GM23248 (cell line): ENCODE results near the gene CACNA1C. TPM values are rescaled to one million over a fixed set of nuclear protein-coding genes. Genes with fewer than 3 reads are reported as not detected.

Experiments
- DNase-seq: peaks from one replicate; pipeline ENCODE4 v3.0.0-alpha.2; 2015
- H2AFZ ChIP-seq: fragments of 200-600 bp; sonication (generic); 2 replicates; pipeline ENCODE4 v1.6.1; 2016; ENCODE audit warnings: antibody characterized with exemption
- H3F3A ChIP-seq: fragments of 200-600 bp; sonication (generic); 2 replicates; pipeline ENCODE4 v1.6.1; 2016; ENCODE audit warnings: mild to moderate bottlenecking, antibody characterized with exemption, mixed run types; ENCODE audit not compliant: insufficient read depth
- H3K27ac ChIP-seq: fragments of 200-600 bp; sonication (generic); 2 replicates; pipeline ENCODE4 v1.5.1; 2016; ENCODE audit warnings: mild to moderate bottlenecking
- H3K27me3 ChIP-seq: fragments of 200-600 bp; sonication (generic); replicated peaks from 2 replicates; pipeline ENCODE4 v1.6.1; 2016; ENCODE audit warnings: mild to moderate bottlenecking; ENCODE audit not compliant: insufficient read depth
- H3K36me3 ChIP-seq: fragments of 200-600 bp; sonication (generic); 2 replicates; pipeline ENCODE4 v1.6.1; 2016; ENCODE audit warnings: low read depth, mild to moderate bottlenecking
- H3K4me1 ChIP-seq: fragments of 200-600 bp; sonication (generic); 2 replicates; pipeline ENCODE4 v1.6.1; 2016; ENCODE audit warnings: mild to moderate bottlenecking; ENCODE audit not compliant: insufficient read depth
- H3K4me2 ChIP-seq: fragments of 200-600 bp; sonication (generic); one replicate; pipeline ENCODE4 v1.6.1; 2016; ENCODE audit warnings: mild to moderate bottlenecking; ENCODE audit not compliant: unreplicated experiment
- H3K4me3 ChIP-seq: fragments of 200-600 bp; sonication (generic); 2 replicates; pipeline ENCODE4 v1.5.1; 2016; ENCODE audit warnings: mild to moderate bottlenecking
- H3K79me2 ChIP-seq: fragments of 200-600 bp; sonication (generic); 2 replicates; pipeline ENCODE4 v1.6.1; 2016; ENCODE audit warnings: mild to moderate bottlenecking; ENCODE audit not compliant: insufficient read depth
- H3K9ac ChIP-seq: fragments of 200-600 bp; sonication (generic); 2 replicates; pipeline ENCODE4 v1.6.1; 2016; ENCODE audit warnings: mild to moderate bottlenecking
- H3K9me2 ChIP-seq: fragments of 200-600 bp; sonication (generic); 2 replicates; pipeline ENCODE4 v1.6.1; 2016; ENCODE audit warnings: mixed run types, mild to moderate bottlenecking, moderate library complexity; ENCODE audit not compliant: insufficient read depth
- H3K9me3 ChIP-seq: fragments of 200-600 bp; sonication (generic); one replicate; pipeline ENCODE4 v1.6.1; 2017; ENCODE audit warnings: low read depth
- H4K20me1 ChIP-seq: fragments of 200-600 bp; sonication (generic); 2 replicates; pipeline ENCODE4 v1.6.0; 2016; ENCODE audit not compliant: insufficient read depth
- EZH2 ChIP-seq: fragments of 200-600 bp; sonication (generic); IDR thresholded peaks from 2 replicates; pipeline ENCODE4 v1.6.1; 2018; ENCODE audit warnings: antibody characterized with exemption, mild to moderate bottlenecking; ENCODE audit not compliant: insufficient read depth, poor library complexity, severe bottlenecking
- EZH2phosphoT487 ChIP-seq: fragments of 200-600 bp; sonication (generic); IDR thresholded peaks from 2 replicates; pipeline ENCODE4 v1.6.1; 2018; ENCODE audit warnings: antibody characterized with exemption, moderate library complexity, mild to moderate bottlenecking, low read depth; ENCODE audit not compliant: insufficient read depth
- WGBS, 2 experiments: methylation state at CpG; one replicate each; pipeline ENCODE4 v1.1.6; 2015 to 2017; ENCODE audit warnings: low lambda C conversion rate in 2 of 2, low coverage in 1 of 2; ENCODE audit errors: missing lambda C conversion rate in 2 of 2; 5-methylcytosine and 5-hydroxymethylcytosine counted together
- in situ Hi-C: fragments of 300-500 bp; cut with MboI; formaldehyde crosslinking; loops from 2 replicates; pipeline ENCODE4 v1.15.0; 2020
- polyA plus RNA-seq: library from polyadenylated mRNA; unstranded; fragments of >200 nt; fragmentation: Nextera tagmentation; extraction: Ambion mirVana; gene quantifications from 2 replicates; pipeline ENCODE4 v1.2.1, GENCODE V29; 2016
- total RNA-seq: library from RNA; depleted of rRNA; stranded (reverse); fragments of >200 nt; shearing (Covaris generic); gene quantifications from 2 replicates; pipeline ENCODE4 v1.2.3, GENCODE V29; 2014

CACNA1C gene
- total and polyA plus RNA-seq, 2 experiments from 2014 or later, result 4.9 to 11.5 TPM

DNA sequence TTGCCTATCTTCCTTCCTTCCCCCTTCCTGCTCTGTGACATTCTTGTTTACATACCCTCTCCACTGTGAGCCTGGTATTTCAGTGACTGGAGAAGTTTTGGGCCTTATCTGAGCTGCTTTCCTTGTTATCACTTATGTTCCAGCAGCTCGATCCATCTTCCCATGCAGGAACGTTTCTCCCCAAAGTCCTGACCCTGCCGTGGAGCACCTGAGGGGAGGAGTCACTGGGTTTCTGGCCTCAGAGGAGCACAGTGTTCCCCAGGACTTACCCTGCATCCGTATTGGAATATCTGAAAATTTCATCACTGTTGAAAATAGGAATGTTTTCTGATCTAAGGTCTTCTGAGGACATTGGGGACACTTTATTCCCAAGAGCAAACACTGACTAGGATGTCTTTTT is 141.8 kb downstream of the CACNA1C start:
- Histone ChIP-seq H3K4me2 (no peak overlapping the region), H2AFZ (no peak overlapping the region), H3K4me1 (peaks cover 13% of the 10 kb centered on the region), H3K9ac (no peak overlapping the region), H3K27me3 (no peaks in the 10 kb centered on the region), H3K9me3 (no peaks in the 10 kb centered on the region), H3K9me2 (no peaks in the 10 kb centered on the region), H3K36me3 (no peaks in the 10 kb centered on the region), H4K20me1 (no peaks in the 10 kb centered on the region), H3K4me3 (no peak overlapping the region), H3K27ac (no peak overlapping the region), H3K79me2 (peaks cover 10% of the 10 kb centered on the region; the same call in 1 of the 2 replicates), H3F3A (no peaks in the 10 kb centered on the region)
- TF ChIP-seq EZH2phosphoT487, result no peak
- no peak for TF ChIP-seq EZH2
- DNase-seq, result no peak
- WGBS, 2 experiments, result 96 to 97% methylated on average over 4 of the region's 4 CpGs
- in situ Hi-C loops, result no loop called here

DNA sequence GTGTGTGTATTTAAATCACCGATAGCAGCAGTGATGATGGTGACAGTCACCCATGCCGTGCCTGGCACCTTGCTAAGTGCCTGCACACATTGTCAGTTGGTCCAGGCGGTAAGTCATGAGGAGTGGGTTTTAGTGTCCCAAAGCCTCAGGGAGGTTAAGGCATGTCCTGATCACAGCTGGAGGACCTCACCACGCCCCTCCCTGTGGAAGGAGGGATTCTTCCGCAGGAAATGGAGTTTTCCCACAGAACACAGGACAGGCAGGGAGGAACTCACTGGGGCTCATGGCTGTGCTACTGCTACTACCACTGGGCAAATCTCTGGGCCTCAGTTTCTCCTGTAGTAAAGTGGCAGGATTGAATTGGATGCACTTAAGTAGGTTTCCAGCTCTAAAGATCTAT is 142.3 kb downstream of the CACNA1C start:
- no peaks in the 10 kb centered on the region for H3K9me2 ChIP-seq
- no peaks in the 10 kb centered on the region for H4K20me1 ChIP-seq
- no peak overlapping the region for H3K4me3 ChIP-seq
- no peaks in the 10 kb centered on the region for H3F3A ChIP-seq
- H2AFZ ChIP-seq, result no peak overlapping the region
- no peaks in the 10 kb centered on the region for H3K36me3 ChIP-seq
- H3K9me3 ChIP-seq, result no peaks in the 10 kb centered on the region
- H3K27me3 ChIP-seq, result no peaks in the 10 kb centered on the region
- H3K27ac ChIP-seq, result no peak overlapping the region
- no peak overlapping the region for H3K4me2 ChIP-seq
- in situ Hi-C loops, result no loop called here
- TF ChIP-seq EZH2phosphoT487 (no peak), EZH2 (no peak)
- no peak overlapping the region for H3K9ac ChIP-seq
- no peak for DNase-seq
- WGBS, 2 experiments, result 94 to 97% methylated on average over 5 of the region's 5 CpGs
- H3K4me1 ChIP-seq, result peaks cover 13% of the 10 kb centered on the region
- H3K79me2 ChIP-seq, result peaks cover 10% of the 10 kb centered on the region; the same call in 1 of the 2 replicates

DNA sequence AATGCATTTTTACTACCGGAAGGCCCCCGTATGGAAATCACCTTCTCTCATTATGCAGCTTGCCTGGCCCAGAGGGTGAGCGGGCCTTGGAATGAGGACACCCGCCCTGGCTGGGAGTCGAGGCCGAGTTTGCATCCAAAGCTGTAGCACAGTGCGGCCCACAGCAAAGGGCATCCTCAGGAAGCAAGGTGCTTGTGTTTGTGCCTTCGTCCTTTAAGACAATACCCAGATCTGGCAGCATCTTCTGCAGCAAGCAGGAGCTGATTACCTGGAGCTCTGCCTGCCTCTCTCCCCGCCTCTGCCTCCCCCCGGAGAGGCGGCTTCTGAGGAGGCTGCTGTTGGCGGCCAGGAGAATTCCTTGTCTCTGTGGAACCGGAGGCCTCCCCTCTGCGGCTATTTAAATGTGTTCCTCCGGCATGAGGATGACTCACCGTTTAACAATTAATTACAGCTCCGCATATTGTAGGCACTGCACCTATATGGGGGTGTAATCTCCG is 145.3 kb downstream of the CACNA1C start:
- Histone ChIP-seq H3F3A (no peaks in the 10 kb centered on the region), H3K4me3 (no peak overlapping the region), H3K9me3 (no peaks in the 10 kb centered on the region), H3K36me3 (no peaks in the 10 kb centered on the region), H4K20me1 (no peaks in the 10 kb centered on the region), H3K27ac (no peak overlapping the region; the same call in 1 of the 2 replicates), H2AFZ (no peak overlapping the region), H3K4me2 (peak overlapping the region; percentile 13), H3K27me3 (no peaks in the 10 kb centered on the region), H3K9me2 (no peaks in the 10 kb centered on the region), H3K4me1 (peaks cover 13% of the 10 kb centered on the region), H3K9ac (no peak overlapping the region), H3K79me2 (peaks cover 13% of the 10 kb centered on the region; the same call in 1 of the 2 replicates)
- TF ChIP-seq EZH2phosphoT487 (no peak), EZH2 (no peak)
- 39 to 46% methylated on average over 18 of the region's 18 CpGs for WGBS, 2 experiments
- DNase-seq, result peak; percentile 76
- in situ Hi-C loops, result no loop called here

DNA sequence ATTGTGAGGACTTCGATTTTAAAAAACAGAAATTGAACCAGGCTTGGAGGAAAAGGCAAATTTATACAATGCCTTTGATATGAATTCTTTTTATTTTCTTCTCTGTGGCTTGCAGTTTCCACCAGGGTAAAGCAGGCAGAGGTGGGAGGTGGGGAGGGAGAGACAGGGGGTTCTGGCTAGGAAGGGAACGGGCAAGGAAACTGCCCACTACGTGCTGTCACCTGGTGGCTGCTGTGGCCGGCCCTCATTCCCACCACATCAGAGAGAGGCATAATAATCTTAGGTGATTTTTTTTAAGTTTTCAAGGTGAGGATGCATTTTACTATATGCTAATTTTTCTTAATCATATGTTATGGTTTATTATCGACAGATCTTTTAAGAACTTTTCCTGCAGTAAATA is 145.8 kb downstream of the CACNA1C start:
- in situ Hi-C loops, result no loop called here
- Histone ChIP-seq H3K9ac (no peak overlapping the region), H3K9me2 (no peaks in the 10 kb centered on the region), H3K79me2 (peaks cover 13% of the 10 kb centered on the region; the same call in 1 of the 2 replicates), H3K4me3 (no peak overlapping the region), H3K9me3 (no peaks in the 10 kb centered on the region), H3K4me2 (peak overlapping the region; percentile 13), H4K20me1 (no peaks in the 10 kb centered on the region), H3F3A (no peaks in the 10 kb centered on the region), H3K27me3 (no peaks in the 10 kb centered on the region), H3K4me1 (peaks cover 13% of the 10 kb centered on the region), H3K36me3 (no peaks in the 10 kb centered on the region), H3K27ac (no peak overlapping the region; the same call in 1 of the 2 replicates), H2AFZ (no peak overlapping the region)
- no peak for DNase-seq
- WGBS, 2 experiments, result 63 to 65% methylated on average over 5 of the region's 5 CpGs
- no peak for TF ChIP-seq EZH2
- no peak for TF ChIP-seq EZH2phosphoT487

DNA sequence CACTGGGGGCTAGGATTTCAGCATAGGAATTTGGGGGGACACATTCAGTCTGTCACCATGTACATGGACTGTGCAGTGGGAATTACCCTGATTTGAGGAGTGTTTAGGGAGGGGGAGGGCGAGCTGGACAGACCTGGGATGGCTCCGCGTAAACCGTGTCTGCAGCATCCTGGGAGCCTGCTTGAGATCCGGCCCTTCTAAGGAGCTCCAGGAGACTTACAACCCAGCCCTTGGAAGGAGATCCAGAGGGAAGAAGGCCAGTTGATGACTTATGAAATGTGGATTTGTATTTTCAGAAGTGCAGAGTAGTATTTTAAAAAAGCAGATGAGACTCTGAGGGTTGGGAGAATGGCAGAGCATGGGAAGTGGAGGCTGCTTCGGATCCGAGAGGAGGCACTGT is 153.2 kb downstream of the CACNA1C start:
- DNase-seq, result no peak
- peaks cover 6% of the 10 kb centered on the region; the same call in 1 of the 2 replicates for H4K20me1 ChIP-seq
- no peaks in the 10 kb centered on the region for H3K27me3 ChIP-seq
- in situ Hi-C loops, result no loop called here
- no peaks in the 10 kb centered on the region for H3K36me3 ChIP-seq
- TF ChIP-seq EZH2phosphoT487 (no peak), EZH2 (no peak)
- H3K79me2 ChIP-seq, result peaks cover 59% of the 10 kb centered on the region
- H2AFZ ChIP-seq, result no peak overlapping the region
- no peak overlapping the region for H3K4me2 ChIP-seq
- 81 to 86% methylated on average over 7 of the region's 7 CpGs for WGBS, 2 experiments
- H3K9ac ChIP-seq, result no peak overlapping the region
- no peaks in the 10 kb centered on the region for H3K4me1 ChIP-seq
- H3K9me3 ChIP-seq, result no peaks in the 10 kb centered on the region
- no peak overlapping the region for H3K27ac ChIP-seq
- H3K4me3 ChIP-seq, result no peak overlapping the region
- no peaks in the 10 kb centered on the region for H3F3A ChIP-seq
- no peaks in the 10 kb centered on the region for H3K9me2 ChIP-seq
